GM15510 (cell line): ENCODE measurements around the gene SIMC1.

Experiments used
- POLR2A ChIP-seq: IDR thresholded peaks from 3 replicates; pipeline ENCODE4 v1.6.1; 2011; ENCODE audit warnings: borderline replicate concordance; ENCODE audit not compliant: insufficient read length; ENCODE audit errors: extremely low read depth

The SIMC1 gene

GRCh38 chr5:176365351-176366231, 127.4 kb downstream of the SIMC1 start, which contains the start of gene ARL10:
Gene ARL10 (plus strand): TSS chr5:176365487. CDS start chr5:176365564, 77 bp downstream.
- peak; percentile 54 for TF ChIP-seq POLR2A

DNA sequence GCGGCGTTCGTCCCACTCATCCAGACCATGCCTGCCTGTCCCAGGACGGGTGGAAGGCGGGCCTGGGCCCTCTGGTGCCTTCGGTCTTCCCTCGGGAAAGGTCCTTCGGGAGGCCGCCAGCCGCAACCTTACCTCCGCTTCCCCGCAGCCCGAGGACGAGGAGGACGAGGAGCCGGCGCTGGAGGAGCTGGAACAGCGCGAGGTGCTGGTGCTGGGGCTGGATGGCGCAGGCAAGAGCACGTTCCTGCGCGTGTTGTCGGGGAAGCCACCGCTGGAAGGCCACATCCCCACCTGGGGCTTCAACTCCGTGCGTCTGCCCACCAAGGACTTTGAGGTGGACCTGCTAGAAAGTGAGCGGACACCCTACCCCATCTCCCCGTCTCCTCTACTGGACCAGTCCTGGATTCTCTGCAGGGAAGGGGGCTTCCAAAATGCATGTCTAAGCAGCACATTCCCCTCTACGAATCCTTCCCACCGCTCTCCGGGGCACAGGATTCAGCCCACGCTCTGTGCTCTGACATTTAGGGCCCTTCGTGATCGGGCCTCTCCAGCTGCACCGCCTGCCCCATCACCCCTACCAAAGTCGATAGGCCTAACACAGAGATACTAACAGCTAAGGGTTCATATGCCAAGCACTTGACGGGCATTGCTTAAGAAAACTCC, 128.1 kb downstream of the SIMC1 start:
- TF ChIP-seq POLR2A, result no peak

DNA sequence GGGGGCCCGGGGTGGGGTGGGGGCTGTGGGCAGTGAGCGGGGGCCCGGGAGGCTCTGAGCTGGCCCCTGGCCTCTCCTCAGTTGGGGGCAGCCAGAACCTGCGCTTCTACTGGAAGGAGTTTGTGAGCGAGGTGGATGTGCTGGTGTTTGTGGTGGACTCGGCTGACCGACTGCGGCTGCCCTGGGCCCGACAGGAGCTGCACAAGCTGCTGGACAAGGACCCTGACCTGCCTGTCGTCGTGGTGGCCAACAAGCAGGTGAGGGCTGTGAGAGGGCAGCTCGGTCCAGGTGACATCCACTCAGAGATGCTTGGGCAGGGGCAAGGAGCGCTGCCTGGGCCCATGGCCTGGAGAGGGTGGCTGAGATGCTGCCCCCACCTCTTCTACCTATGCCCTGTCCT, 130.5 kb downstream of the SIMC1 start:
- no peak for TF ChIP-seq POLR2A

DNA sequence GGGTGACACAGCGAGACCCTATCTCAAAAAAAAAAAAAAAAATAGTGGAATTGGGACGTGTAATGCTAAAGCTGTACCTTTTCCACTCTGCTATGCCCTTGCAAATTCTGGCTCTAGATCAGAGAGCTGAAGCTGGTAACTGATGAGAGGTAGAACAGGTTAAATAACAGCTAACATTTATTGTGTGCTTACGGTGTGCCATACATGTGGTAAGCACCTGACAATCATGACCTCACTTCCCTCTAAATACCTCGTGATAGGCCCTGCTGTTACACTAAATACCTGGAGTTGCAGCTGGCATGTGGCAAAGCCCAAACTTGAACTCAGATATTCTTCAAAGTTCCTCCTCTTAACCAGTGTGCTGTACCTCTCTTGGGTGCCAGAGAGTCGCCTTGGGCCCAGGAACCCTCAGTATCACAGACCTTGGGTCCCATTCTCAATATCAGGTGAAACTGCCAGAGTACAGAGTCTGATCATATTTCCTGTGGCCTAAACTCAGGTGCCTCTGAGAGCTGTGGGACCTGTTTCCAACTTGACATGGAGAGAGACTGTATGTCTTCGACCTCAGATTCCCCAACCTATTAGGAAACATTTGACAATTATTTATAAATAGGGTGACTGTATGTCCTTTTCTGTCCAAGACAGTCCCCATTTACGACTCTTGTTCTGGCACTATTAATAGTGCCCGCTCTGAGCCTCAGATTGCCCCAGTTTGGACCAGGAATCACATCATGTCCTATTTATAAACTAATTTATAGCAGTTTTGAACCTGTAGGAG, 131.9 kb downstream of the SIMC1 start:
- TF ChIP-seq POLR2A, result no peak

DNA sequence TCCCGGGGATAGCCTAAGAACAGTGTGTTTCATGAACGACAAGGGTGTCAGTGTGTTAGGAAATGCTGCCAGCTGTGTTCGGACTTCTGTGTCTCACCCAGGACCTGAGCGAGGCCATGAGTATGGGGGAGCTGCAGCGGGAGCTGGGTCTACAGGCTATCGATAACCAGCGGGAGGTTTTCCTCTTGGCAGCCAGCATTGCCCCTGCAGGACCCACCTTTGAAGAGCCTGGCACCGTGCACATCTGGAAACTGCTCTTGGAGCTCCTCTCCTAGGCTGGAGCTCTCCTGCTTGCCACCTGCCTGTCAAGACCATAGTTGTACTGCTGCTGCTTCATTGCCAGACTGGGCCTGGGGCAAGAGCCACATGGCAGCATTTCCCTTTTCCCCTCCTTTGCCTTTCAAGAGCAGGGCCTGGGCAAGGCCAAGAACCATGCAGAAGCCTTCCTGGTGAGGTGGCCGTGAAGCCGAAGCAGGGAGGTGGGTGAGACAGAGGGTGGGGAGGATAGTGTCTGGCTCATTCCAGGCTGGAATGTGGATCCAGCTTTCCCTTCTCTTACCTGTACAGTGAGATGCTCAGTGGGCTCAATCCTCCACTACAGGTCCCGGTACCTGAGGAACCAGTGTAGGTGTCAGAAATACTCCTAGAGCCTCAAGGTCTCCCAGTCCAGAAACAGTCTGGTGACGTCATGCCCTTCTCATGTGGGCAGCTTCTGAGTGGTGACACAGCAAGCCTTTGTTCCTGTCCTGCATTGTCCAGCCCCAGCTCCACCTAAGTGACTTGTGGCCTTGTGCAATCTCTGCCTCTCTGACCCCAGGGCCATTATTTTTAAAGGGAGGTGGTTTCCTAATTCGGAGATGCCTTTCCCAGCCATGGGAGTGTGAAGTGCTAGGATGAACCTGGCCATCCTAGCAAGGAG, 133.7 kb downstream of the SIMC1 start:
- TF ChIP-seq POLR2A, result no peak

DNA sequence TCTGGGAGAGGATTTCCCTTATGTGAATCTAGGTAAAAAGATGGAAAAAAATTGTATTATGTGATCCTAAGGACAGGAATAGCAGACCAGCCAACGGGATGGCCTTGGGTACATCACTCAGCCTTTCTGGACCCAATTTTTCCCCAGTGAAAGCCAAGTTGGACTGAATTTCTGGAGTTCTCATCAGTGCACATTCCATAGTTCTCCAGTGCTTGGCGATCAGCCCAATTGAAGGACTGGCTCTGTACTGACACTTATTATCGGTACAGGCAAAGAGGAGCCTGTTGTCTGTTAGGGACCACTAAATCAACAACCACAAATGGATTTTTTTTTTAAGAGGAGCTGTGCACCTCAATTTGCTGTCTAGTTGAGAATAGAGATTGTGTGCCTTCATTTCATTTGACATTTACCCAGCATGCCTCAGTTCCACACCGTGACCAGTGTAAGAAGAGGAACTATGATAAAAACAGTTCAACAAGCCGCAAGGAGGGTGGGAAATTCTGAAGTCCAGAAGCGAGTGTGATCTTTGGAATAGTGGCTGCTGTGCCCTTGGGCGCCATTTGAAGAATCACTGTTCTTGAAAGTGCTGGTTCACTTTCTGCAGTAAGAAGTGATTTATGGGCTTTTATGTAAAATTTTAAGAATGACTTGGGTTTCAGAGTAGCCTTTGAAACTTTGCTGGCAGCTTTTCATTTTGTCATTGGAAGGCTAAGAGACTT, 135.0 kb downstream of the SIMC1 start:
- TF ChIP-seq POLR2A, result no peak

DNA sequence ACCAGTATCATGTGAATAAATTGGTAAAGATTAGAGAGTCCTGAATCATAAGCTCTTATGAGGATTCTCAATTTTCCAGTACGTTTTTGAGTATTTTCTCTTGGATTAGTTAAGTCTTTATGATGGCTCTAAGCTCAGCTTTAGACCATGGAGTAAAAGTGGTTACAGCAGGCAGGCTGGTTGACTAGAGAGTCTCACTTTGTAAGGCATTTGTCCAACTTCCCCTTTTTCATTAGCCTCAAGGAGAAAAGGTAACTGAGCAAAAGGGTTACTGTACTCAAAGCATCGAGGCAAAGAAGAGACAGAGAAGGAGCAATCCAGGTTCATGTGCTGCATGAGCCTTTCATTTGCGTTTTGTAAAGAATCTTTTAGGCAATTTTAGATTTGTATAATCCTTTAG, 141.7 kb downstream of the SIMC1 start:
- TF ChIP-seq POLR2A, result no peak

DNA sequence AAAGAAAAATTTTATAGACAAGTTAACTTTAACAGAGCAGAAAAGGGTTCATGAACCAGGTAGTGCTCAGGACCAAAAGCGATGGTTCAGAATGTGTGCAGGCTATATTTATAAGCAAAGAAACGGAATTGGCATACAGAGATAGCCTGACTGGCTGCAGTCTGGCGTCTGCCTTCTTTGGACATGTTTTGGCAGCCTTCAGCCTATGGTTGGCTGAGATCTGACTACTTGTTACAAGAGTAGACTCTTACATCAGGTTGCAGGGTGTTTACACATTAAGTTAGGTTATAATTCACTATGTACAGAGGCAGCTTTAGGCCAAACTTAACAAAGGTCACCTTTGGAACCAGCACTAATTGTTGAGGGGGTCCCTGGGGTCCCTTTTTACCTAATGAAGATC, 143.2 kb downstream of the SIMC1 start:
- TF ChIP-seq POLR2A, result no peak

GRCh38 chr5:176381979-176382378, 143.8 kb downstream of the SIMC1 start:
- TF ChIP-seq POLR2A, result no peak

GRCh38 chr5:176382721-176383120, 144.5 kb downstream of the SIMC1 start:
- TF ChIP-seq POLR2A, result no peak

- TF ChIP-seq POLR2A, result no peak
These were observed 145.2 kb downstream of the SIMC1 start for GRCh38 chr5:176383248-176383905.

DNA sequence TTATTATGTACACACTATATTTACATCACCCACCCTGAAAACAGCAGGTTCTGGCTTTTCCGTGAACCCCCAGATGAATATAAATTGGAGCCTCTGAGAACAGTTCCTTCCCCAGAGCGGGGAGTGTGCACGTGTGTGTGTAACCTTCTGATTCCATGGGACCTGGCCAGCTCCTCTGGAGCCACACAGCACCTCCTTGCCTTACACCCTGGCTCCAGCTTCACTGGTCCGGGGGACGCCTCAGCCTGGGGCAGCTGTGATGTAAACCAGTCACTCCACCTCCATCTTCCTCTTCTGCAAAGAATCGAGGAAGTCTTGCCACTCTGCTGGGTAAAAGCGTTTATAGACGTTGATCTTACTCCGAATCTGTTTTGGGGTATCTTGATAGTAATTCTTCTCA, 145.7 kb downstream of the SIMC1 start:
- no peak for TF ChIP-seq POLR2A

DNA sequence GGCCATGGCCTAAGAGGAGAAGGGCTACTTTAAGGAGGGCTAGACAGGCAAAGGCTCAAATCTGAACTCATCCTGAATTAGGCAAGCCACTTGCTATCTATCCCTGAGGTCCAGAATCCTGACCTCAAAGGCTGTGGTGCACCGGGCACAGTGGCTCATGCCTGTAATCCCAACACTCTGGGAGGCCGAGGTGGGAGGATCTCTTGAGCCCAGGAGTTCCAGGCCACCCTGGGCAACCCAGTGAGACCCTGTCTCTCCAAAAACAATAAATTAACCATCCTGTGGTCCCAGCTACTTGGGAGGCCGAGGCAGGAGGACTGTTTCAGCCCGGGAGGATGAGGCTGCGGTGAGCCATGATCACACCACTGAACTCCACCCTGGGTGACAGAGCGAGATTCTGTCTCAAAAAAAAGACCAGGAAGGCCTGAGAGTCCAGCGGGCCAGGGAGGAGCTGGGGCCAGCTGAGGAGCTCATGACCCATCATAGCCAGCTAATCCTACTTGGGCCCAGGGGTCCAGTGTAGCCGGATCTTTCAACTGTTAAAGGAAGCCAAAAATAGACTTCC, 146.2 kb downstream of the SIMC1 start:
- TF ChIP-seq POLR2A, result no peak
